Measurements from ENCODE around the gene TIFAB. TPM values are rescaled to one million over a fixed set of nuclear protein-coding genes. Genes with fewer than 3 reads are reported as not detected.

Gene TIFAB
- total RNA-seq, 1 donor from 2014 or later = 0.10 TPM

DNA sequence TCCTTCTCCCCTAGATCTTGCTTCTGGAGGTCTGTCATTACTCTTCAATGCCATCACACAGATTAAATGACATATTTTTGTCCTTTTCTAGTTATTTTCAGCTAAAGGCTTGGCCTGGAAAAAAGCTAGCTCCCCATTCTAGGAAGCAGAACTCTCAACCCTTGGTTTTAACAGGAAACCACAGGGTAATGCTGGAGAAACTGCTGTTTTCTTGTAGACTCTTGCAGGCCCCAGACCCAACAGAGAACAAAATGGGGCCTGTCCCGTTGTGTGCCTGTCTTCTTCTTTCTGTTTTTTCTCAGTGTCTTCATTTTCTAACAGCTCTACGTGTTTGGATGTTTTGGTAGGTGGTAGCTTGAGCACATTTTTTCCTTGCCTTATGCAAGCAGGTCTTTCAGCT is 26.5 kb downstream of the TIFAB start:
- no peak for DNase-seq

GRCh38 chr5:135423846-135424168 is 28.3 kb downstream of the TIFAB start:
- DNase-seq = no peak

DNA sequence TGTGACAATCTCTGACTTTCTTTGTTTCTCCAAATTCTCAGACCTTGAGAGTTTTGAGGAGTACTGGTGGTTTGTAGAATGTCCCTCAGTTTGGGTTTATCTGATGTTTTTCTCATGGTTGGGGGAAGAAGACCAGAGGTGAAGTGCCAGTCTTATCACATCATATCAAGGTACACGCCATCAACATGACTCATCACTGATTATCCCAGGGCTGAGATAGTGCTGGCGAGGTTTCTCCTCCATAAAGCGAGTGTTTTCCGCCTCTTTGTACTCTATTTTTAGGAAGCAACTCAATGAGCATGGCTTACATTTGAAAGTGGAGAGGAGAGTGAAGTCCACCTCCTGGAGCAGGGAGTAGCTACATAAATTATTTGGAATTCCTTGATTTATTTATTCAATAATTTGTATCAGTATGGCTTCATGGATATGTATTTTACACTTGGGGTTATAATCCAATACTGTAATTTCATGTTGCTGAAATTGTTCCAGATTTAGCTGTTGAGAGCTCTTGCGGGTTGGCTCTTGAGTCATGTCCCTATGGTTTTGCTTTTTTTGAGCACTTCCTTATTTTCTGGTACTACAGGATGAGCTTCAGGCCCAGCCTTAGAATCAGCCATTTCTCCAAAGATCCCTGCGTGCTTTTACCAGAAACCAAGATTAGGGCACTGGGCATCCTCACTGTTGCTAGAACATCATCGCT is 28.9 kb downstream of the TIFAB start:
- DNase-seq = no peak

DNA sequence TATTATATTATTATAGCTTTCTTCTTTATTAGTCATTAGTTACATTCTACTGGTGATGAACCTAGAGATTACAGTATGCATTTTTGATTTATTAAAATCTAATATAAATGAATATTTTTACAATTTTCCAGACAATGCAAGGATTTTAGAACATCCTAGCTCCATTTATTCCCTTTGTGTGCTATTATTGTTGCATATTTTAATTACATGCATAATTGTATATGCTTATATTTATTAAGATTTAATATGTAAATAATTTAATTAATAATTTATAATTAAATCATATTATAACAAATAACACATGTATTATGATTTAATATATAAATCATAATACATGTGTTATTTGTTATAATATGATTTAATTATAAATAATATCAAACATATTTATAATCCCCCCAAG is 29.7 kb downstream of the TIFAB start:
- no peak for DNase-seq

DNA sequence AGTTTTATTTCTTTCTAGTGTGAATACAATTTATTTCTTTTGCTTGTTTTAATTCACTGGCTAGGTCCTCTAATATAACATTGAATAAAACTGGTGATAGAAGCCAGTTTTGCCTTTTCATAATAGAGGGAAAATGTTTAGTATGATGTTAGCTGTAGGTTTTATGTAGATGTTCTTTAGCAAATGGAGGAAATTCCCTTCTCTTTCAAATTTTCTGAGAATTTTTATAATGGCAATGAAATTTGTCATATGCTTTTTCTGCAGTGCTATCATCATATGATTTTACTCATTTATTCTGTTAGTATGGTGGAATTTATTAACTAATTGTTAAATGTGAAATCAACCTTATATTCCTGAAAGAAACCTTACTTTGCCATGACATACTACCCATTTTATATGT is 35.1 kb downstream of the TIFAB start:
- no peak for DNase-seq

- DNase-seq = no peak
These were observed 47.1 kb downstream of the TIFAB start for GRCh38 chr5:135405082-135405481.

DNA sequence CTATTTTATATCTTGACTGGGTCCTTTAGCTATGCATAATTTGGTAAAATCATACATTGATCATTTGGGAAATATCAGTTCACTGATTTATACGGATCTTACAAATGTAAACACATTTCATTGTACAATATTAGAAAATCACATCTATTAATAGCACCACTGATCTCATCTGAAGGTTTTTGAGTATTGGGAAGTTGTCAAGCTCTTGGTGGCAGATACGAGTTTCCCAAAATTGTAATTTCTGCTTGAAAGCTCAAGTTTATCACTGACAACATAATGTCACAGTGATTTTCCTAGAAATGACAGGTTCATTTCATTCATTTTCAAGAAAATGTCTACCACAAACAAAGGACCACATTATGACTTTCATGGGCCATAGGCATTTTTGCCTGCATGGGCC is 50.1 kb downstream of the TIFAB start:
- no peak for DNase-seq

DNA sequence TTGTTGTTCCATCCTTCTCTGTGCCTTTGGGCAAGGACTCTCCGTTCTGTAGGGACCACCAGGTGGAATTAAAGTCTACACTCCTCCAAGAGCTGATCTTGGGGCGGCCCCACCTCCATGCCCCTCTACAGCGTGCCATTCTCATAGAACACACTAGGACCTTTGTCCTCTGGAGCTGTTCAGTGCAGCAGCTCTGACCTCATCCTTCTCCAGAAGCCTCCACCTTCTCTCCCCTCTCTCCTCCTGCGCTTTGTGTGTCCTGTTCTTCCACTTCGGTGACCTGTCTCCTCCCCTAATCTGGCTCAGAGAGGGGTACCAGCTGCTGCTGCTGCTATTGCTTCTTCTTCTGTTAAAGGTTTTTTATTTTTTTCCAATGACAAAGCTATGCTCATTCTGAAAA is 51.3 kb downstream of the TIFAB start:
- DNase-seq = no peak

GRCh38 chr5:135399794-135400542 is 52.2 kb downstream of the TIFAB start:
- DNase-seq = no peak

DNA sequence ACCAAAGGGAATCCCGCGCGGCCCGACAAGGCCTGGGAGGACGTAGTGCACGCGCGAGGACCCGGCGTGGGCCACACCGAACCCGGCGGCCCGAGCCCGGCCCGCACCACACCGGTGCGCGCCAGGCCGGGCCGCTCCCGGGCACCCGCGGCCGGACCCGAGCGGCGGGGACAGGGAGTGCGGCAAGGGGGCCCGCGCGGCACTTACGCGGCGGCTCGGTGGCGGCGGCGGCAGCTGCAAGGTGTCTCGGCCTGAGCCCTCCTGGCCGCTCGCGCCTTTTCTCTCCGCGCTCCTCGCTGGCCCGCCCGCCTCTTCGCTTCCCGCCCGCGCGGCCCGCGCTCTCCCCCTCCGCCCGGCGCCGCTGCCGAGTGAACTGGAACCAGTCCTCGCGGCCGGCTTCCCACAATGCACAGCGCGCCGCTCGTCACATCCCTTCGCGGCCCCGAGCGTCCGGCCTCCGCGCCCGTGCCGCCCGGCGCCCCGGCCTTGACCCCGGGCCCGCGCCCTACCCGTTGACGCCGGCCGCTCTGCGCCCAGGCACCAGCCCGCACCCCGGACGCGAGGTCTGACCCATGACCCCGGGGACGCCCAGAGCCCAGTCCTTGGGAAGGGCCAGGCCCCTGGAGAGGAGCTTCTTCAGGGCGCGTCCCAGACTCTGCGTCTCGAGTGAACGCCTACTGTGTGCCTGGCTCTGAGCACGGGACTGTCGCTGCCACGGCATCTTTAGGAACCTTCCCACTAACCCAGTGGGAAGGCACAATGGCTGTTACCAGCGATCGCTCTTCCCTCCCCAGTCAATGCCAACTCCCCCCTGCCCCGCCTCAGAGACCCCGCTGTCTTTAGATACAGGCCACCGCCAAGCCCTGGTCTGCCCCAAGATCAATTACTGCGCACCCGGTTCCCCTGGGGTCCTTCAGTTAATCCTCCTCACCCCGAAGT is 53.0 kb downstream of the TIFAB start, which contains the start of gene MACROH2A1:
MACROH2A1 (minus strand) TSS at position 377 of the 939 bp plus-strand sequence. CDS start 10,138 bp downstream, outside the sequence.
- DNase-seq = peak; percentile 94

- no peak for DNase-seq
These were observed 53.8 kb downstream of the TIFAB start for GRCh38 chr5:135398160-135398854.

Small RNA genes lying within 50 kb of the gene (small RNA-seq; reads per million reads assigned to genes)
- not detected for gene DCANP1 (ENCODE audit: low replicate concordance)

Other genes with a start within 250 kb of the TIFAB start
- gene MACROH2A1, start 53.1 kb downstream of the TIFAB start, total RNA-seq = 218 TPM
- gene DCANP1, start 5.0 kb downstream of the TIFAB start, total RNA-seq = 0.21 TPM
- not detected for gene NEUROG1, start 83.6 kb upstream of the TIFAB start, total RNA-seq
- 71.1 TPM for gene CXCL14, start 126.6 kb upstream of the TIFAB start, total RNA-seq